ACHN (cell line): ENCODE data around the gene KRT27.
"Not testable (repeated sequence)": the region's sequence is repeated elsewhere in the genome, so short reads cannot be mapped to it uniquely, and the experiment has no call there.

Source experiments
- DNase-seq: peaks from one replicate; pipeline ENCODE4 v3.0.0-alpha.2; 2015
- in situ Hi-C: cut with HindIII; loops from 2 replicates; pipeline ENCODE4 v1.10.0; 2017; ENCODE audit warnings: low sequenced_read_pairs, low pct_ligation_motif_present, low pct_unique_long_range_greater_than_20kb

The KRT27 gene

DNA sequence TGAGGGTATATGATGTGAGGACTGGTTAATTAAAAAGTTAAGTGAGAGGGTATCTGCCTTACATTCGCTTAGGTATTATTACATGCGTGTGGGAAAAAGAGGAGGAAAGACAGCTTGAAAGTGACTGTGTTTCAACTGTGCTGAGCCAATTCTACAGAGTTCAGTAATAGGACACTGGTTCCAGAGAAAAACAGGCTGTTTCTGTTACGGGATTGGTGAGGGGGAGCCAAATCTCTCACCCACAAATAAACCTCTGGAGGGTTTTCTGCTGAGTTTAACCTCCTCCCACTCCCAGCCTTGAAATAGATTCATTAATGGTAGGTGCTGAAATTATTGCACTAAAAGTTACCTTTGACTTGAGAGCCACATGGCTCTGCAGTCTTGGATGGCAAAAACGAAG is 6.4 kb downstream of the KRT27 start:
- in situ Hi-C loops: loop anchor here (25.0 kb wide), 1 partner anchor 164 kb away; no protein-coding TSS in a partner anchor
- no peak for DNase-seq

DNA sequence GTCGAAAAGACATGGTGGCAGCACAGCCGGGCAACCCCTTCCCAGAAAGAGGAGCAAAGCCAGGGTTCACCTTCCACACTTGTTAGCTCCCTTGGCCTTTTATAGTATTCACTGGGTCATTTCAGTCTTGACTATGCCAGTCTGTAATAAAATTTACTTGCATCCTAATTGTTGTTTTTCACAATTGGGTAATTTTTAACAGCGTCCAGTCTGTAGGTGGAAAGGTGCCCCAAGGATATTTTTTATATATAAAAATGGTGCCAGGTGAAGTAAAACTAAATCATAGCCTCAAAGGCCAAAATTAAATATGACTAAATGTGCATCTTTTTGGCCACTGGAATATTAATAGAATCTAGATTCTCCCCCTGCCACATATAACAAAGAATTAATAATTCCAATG is 10.2 kb downstream of the KRT27 start, which contains the start of gene KRT26:
KRT26 (minus strand) TSS at position 101 of the 400 bp plus-strand sequence; CDS start at position 13, 88 bp downstream.
- DNase-seq: no peak
- in situ Hi-C loops: no loop called here

GRCh38 chr17:40765657-40766056 is 16.7 kb downstream of the KRT27 start:
- in situ Hi-C loops: no loop called here

GRCh38 chr17:40763752-40764151 is 18.6 kb downstream of the KRT27 start:
- in situ Hi-C loops: no loop called here
- no peak for DNase-seq

More at GRCh38 chr17:40765657-40766056, 16.7 kb downstream of the KRT27 start:
- no peak for DNase-seq

GRCh38 chr17:40760105-40761016 is 22.0 kb downstream of the KRT27 start:
- no peak for DNase-seq
- in situ Hi-C loops: no loop called here

DNA sequence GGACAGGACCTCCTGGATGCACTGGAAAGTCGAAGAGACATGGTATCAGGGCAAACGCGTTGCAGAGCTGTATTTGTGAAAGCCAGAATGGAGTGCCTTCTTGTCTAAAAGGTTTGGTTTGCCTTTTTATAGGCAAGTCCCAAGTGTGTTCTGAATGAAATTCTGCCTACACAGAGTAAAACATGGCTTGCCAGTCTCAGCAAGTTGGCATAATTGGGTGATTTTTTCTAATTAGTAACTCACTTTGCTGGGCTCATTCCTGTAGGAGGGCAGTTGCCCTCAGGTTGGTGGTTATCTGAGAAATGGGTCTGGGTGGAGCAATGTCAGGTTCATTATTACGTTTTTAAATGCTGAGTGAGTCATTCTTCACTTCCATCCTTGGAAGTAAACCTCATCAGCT is 27.1 kb downstream of the KRT27 start, which contains the start of gene KRT25:
KRT25 (minus strand) TSS at position 101 of the 400 bp plus-strand sequence; CDS start at position 41, 60 bp downstream.
- in situ Hi-C loops: no loop called here
- DNase-seq: no peak

DNA sequence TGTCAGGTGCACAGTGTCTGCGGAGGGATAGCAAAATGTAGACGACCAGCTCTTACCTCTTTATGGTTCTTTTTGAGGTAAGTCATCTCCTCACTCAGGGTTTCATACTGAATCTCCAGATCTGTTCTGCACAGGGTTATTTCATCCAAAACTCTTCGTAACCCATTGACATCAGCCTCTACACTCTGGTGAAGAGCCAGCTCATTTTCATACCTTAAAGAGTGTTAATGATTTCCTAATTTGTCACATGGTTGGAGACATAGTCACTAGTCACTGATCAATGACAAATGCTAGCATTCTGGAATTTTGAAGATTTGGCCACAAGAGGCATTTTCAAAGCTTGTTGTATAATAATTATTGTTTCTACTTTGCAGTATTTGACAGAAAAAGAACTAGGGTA is 28.5 kb downstream of the KRT27 start:
- DNase-seq: no peak
- in situ Hi-C loops: no loop called here

DNA sequence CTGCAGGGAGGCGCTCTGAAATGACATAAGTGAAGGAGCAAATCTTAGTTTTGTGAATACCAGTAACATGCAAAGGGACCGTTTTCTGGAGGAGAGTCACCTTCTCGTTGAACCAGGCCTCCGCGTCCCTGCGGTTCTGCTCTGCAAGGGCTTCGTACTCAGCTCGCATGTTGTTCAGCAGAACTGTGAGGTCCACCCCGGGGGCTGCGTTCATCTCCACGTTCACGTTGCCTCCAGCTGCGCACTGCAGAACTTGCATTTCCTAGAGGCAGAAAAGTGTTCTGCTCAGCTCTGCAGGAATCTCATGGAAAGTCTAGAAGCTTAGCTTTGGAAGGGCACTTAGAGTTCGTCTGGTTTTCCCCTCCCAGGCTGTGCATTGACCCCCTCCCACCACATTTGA is 31.3 kb downstream of the KRT27 start:
- no peak for DNase-seq
- in situ Hi-C loops: no loop called here

DNA sequence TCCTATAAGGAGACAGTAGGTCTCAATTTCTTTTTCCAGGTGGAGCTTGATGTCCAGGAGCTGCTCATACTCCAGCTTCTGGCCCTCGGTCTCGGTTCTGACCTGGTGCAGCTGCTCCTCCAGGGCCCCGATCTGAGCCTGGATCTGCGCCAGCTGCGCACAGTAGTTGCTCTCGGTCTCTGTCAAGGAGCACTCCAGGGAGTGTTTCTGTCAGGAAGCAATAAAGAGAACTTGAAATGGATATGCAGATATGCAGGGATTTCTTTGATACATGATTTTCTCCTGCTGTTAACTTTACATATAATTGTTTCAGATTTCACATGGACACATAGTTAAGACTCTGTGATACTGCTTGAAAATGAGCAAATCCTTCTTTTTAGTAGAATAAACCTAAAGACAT is 32.0 kb downstream of the KRT27 start:
- DNase-seq: no peak
- in situ Hi-C loops: no loop called here

DNA sequence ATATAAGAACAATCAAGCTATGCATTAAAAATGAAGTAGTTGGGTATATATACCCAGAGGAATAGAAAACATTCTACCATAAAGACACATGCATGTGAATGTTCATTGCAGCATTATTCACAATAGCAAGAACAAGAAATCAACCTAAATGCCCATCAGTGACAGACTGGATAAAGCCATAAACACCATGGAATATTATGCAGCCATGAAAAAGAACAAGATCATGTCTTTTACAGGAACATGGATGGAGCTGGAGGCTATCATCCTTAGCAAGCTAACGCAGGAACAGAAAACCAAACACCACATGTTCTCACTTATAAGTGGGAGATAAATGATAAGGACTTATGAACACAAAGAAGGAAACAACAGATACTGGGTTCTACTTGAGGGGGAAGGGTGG is 33.7 kb downstream of the KRT27 start:
- DNase-seq, in situ Hi-C loops: not testable (repeated sequence)

DNA sequence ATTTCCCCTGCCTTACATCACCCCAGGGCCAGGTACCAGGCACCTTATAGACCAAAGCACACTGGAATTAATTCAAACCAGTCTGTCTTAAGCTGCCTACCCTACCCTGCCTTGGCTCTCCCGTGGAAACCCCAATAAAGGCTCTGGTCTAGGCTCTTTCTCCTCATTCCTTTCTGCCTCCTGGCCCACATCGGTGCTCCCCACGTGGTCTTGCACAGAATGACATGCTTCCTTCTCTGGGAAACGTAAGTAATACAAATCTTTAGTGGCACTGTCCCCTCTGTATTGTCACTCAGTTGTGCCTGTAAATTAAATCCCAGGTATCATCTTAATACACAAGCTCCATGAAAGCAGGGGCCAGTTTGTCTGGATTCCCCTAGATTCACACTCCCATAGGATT is 43.8 kb downstream of the KRT27 start:
- in situ Hi-C loops: no loop called here
- DNase-seq: no peak

DNA sequence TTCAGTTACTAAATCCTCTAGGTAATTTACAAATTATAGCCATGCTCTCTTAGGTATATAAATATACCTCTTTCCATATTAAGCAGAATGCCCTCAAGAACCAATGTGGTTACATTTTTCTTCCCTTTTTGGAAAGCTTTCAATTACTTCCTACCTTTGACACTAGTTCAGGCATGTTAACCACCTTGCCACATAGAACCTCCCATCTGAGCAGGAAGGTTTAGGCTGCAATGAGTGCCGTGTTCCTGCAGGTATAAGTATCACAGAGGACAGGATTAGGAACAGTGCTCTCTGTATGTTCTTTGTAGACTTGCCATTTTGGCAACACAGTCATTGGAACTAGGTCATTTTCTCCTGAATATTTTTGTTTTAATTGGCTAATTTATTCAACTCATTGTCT is 47.3 kb downstream of the KRT27 start:
- DNase-seq: no peak
- in situ Hi-C loops: no loop called here

DNA sequence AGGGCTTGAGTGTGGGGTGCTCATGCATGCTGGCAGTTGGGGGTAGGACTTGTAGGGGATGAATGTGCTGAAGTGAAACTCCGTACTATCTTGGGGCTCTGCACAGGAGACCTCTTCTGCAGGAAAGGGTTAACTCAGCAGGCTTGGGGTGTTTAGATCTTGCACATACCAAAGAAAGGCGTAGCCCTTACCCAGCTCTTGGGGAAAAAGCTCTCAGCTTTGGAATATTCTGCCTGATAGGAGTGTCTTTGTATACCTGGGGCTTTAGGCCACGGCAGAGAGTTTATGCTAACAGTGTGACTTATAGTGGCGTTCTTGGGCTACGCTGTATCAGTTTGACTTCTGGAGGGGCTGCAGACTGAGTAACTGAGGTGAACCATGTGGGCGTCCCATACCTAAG is 48.3 kb downstream of the KRT27 start:
- in situ Hi-C loops: no loop called here
- no peak for DNase-seq

- no peak for DNase-seq
- in situ Hi-C loops: no loop called here
Measured at GRCh38 chr17:40730970-40731369, 51.4 kb downstream of the KRT27 start.

DNA sequence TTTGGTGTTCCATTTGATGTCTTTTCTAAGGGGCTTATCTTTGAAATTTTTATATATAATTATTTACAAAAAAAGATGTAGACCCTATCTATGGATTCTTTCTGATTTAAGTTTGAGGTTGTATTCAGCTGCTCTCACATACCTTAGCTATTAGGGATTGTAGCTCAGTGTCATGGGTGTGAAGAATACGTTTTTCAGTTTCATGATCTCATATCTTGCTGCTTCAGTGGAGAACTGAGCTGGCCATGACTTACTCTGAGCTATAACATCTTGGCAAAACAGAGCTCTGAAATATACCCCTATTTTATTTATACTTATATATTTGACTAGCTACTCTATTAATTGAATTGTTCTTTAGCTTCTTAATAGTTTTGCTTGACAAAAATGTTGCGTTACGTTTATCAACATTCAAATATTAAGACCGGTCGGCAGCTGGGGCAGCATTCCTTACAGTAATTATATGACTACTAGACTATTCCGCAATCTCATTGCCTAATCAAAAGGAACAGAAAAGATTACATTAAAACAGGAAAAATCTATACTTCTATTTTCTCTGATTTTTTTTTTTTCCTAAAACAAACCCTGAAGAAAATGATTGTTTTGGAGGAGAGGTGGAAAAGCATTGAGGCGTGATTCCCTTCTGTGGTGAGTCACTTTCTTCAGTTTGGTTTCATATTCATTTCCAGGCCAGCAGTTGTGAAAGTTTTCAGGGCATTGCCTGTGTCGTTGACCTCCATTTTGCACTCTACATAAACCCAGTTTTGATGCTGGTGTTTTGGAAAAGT is 54.7 kb downstream of the KRT27 start:
- in situ Hi-C loops: no loop called here
- peak; percentile 92 for DNase-seq

DNA sequence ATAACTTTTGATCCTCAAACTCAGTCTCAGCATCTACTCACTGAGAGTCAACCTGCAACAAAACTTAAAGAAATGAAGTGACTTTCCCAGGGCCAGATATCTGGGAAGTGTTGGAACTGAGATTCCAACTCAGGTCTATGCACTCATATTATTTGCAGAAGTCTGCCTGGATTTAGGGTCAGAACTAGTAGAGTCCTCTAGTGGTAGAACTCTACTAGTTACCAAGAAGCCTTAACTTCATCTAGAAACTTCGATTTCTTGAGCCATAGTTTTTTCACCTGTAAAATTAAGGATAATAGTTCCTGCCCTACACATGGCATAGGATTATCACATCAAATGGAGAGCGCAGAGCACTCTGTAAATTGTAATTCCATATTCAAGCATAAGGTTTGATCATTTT is 55.4 kb downstream of the KRT27 start:
- in situ Hi-C loops: no loop called here
- peak; percentile 61 for DNase-seq
